Stomach (tissue), 9 donors: ENCODE measurements around the gene XPO5. TPM values are rescaled to one million over a fixed set of nuclear protein-coding genes. Genes with fewer than 3 reads are reported as not detected.

Experiments
- DNase-seq, 2 donors: peaks; one replicate each; pipeline versions ENCODE4 v3.0.0 to v3.0.0-alpha.2; 2013 to 2019
- H3K27ac ChIP-seq, 5 donors: fragments of 200-600 bp in 4 of 5; sonication (generic) in 4 of 5; one replicate each; pipeline ENCODE4 v1.5.1; 2013 to 2019; ENCODE audit warnings: mild to moderate bottlenecking in 1 of 5, moderate library complexity in 1 of 5
- H3K27me3 ChIP-seq, 3 donors: fragments of 200-600 bp; sonication (generic); one replicate each; pipeline ENCODE4 v1.5.1; 2017 to 2019; ENCODE audit warnings: mixed run types in 1 of 3
- H3K36me3 ChIP-seq, 4 donors: fragments of 200-600 bp; sonication (generic); 1 replicate in 3 of 4; 2 replicates in 1 of 4; pipeline ENCODE4 v1.5.1; 2016 to 2019
- H3K4me1 ChIP-seq, 4 donors: fragments of 200-600 bp; sonication (generic); one replicate each; pipeline ENCODE4 v1.5.1; 2016 to 2019
- H3K4me3 ChIP-seq, 4 donors: fragments of 200-600 bp; sonication (generic) in 3 of 4; one replicate each; pipeline ENCODE4 v1.5.1; 2016 to 2019; ENCODE audit warnings: mild to moderate bottlenecking in 1 of 4
- H3K9me3 ChIP-seq, 4 donors: fragments of 200-600 bp; sonication (generic); one replicate each; pipeline ENCODE4 v1.5.1; 2016 to 2019
- EP300 ChIP-seq: sonication (generic); formaldehyde crosslinking; IDR thresholded peaks from one replicate; pipeline ENCODE4 v1.6.1; 2017; ENCODE audit warnings: antibody characterized with exemption
- POLR2A ChIP-seq, 4 donors: fragments of 450-650 bp; IDR thresholded peaks; one replicate each; pipeline ENCODE4 v1.6.1; 2016; ENCODE audit warnings: antibody characterized with exemption in 4 of 4, control low read depth in 2 of 4, mild to moderate bottlenecking in 1 of 4, moderate library complexity in 1 of 4
- POLR2AphosphoS5 ChIP-seq, 3 donors: sonication (generic); formaldehyde crosslinking; IDR thresholded peaks; one replicate each; pipeline ENCODE4 v1.6.1; 2016; ENCODE audit warnings: antibody characterized with exemption in 3 of 3
- WGBS, 5 donors: extraction: QIAGEN DNeasy Blood & Tissue Kit in 3 of 5; methylation state at CpG; one replicate each; pipeline versions ENCODE4 v1.1.5 to v1.1.7; 2013 to 2018; 5-methylcytosine and 5-hydroxymethylcytosine counted together
- intact Hi-C: fragments of 100-400 bp; cut with DNase I; formaldehyde crosslinking; loops from one replicate; pipeline ENCODE4 v1.15.1; 2023; ENCODE audit warnings: low total_unique reads
- polyA plus RNA-seq, 3 donors: library from polyadenylated mRNA; stranded (reverse); fragments of 200-250 nt; gene quantifications; one replicate each; pipeline ENCODE4 v1.2.3, GENCODE V29; 2013
- total RNA-seq, 5 donors: library from RNA; depleted of rRNA; stranded (reverse); fragments of >200 nt; gene quantifications; one replicate each; pipeline versions ENCODE4 v1.1.0 to v1.2.3, GENCODE V29; 2014 to 2016
- TF ChIP-seq, protein P1 (sequence below), 7 experiments: fragments of 450-650 bp in 4 of 7; fragments of 200-600 bp in 3 of 7; sonication (generic) in 3 of 7; IDR thresholded peaks; one replicate each; pipeline ENCODE4 v1.5.1; 2016 to 2019; ENCODE audit warnings: antibody characterized with exemption in 7 of 7, control low read depth in 2 of 7, mild to moderate bottlenecking in 1 of 7
- donor health status: healthy with polysubstance abuse.
- donor health status: Bipolar disorder and iron deficiency.
- donor health status: healthy.

XPO5 gene
- total and polyA plus RNA-seq, 8 donors = 4.6 to 46.1 (median 19.0) TPM

GRCh38 chr6:43516367-43516696 is 59.5 kb downstream of the XPO5 start:
- Histone ChIP-seq H3K27ac (peak overlapping the region; percentile 86 to 93 (median 87)), H3K9me3 (no peaks in the 10 kb centered on the region), H3K36me3 (peaks cover 53 to 70% (median 65%) of the 10 kb centered on the region in 4 donors), H3K4me1 (peaks cover 29 to 58% (median 49%) of the 10 kb centered on the region in 4 donors), H3K4me3 (peak overlapping the region; percentile 75 to 98 (median 94)), H3K27me3 (no peaks in the 10 kb centered on the region)
- TF ChIP-seq EP300 (no peak), POLR2A (IDR thresholded peaks at IDR 0.05) (no peak)
- TF ChIP-seq, protein P1, sequence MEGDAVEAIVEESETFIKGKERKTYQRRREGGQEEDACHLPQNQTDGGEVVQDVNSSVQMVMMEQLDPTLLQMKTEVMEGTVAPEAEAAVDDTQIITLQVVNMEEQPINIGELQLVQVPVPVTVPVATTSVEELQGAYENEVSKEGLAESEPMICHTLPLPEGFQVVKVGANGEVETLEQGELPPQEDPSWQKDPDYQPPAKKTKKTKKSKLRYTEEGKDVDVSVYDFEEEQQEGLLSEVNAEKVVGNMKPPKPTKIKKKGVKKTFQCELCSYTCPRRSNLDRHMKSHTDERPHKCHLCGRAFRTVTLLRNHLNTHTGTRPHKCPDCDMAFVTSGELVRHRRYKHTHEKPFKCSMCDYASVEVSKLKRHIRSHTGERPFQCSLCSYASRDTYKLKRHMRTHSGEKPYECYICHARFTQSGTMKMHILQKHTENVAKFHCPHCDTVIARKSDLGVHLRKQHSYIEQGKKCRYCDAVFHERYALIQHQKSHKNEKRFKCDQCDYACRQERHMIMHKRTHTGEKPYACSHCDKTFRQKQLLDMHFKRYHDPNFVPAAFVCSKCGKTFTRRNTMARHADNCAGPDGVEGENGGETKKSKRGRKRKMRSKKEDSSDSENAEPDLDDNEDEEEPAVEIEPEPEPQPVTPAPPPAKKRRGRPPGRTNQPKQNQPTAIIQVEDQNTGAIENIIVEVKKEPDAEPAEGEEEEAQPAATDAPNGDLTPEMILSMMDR (IDR thresholded peaks at IDR 0.05) = no peak
- intact Hi-C loops = no loop called here
- WGBS, 5 donors = 0 to 1% (median 1%) methylated on average over 7 to 10 of the region's 10 CpGs
- DNase-seq = no peak

DNA sequence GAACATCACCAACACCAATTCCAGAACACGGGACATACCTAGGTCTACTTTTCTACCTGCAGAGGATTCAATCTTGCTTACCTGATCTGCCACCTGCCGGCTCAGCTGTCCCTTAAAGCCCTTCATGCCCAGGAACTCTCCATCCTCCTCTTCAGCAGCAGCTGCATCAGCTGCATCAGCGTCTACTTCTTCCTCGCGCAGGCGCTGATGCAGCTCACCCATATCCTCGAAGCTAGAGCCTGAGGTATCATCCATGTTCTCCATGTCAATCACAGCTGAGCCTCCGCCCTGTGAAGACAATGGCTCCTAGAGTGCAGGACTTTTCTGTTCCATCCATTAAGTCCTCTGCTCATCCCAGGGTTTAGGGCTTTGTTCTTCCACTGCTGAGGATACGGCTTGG is 60.0 kb downstream of the XPO5 start:
- 43 to 64% (median 59%) methylated on average over 9 of the region's 9 CpGs for WGBS, 5 donors
- Histone ChIP-seq H3K27me3 (no peaks in the 10 kb centered on the region), H3K27ac (peak overlapping the region in 4 of 5 donors; percentile 86 to 93 (median 88)), H3K9me3 (no peaks in the 10 kb centered on the region), H3K36me3 (peaks cover 50 to 70% (median 65%) of the 10 kb centered on the region in 4 donors), H3K4me3 (peak overlapping the region; percentile 75 to 98 (median 94)), H3K4me1 (peaks cover 33 to 63% (median 53%) of the 10 kb centered on the region in 4 donors)
- TF ChIP-seq EP300 (no peak), POLR2A (IDR thresholded peaks at IDR 0.05) (no peak), POLR2AphosphoS5 (IDR thresholded peaks at IDR 0.05) (no peak)
- TF ChIP-seq, protein P1 (IDR thresholded peaks at IDR 0.05) = no peak
- DNase-seq = no peak
- intact Hi-C loops = no loop called here

DNA sequence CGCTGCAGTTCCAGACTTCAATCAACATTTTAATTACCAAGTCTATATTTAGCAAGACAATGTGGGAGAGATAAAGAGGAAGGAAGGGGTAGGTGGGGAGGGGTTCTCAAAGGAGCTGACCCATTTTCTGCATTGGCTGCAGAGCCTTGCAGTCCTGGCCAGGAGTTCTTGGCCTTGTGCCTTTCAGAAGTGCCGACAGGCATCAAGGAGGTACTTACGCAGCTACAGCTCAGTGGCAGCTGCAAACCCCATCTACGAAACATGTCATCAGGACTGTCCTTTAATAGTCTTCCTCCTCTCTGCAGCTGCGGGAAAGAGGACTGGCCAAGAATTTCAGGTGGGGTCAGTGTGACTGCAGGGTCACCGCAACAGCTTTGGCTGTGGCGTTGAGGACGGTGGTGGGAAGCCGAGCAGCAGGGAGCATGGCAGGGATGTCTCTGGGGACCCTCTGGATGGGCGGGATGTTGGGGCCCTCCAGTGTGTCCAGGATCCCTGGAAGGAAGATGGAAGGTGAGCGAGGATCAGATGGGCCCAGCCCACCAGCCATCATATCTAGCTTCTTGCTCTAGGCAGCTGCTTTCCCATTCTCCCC is 63.9 kb downstream of the XPO5 start:
- Histone ChIP-seq H3K27me3 (peaks cover 0 to 28% (median 11%) of the 10 kb centered on the region in 3 donors), H3K9me3 (no peaks in the 10 kb centered on the region), H3K27ac (peak overlapping the region in 3 of 5 donors; percentile 81 to 83 (median 81)), H3K36me3 (peaks cover 34 to 52% (median 48%) of the 10 kb centered on the region in 4 donors), H3K4me1 (peaks cover 37 to 66% (median 56%) of the 10 kb centered on the region in 4 donors), H3K4me3 (no peak overlapping the region)
- 81 to 86% (median 84%) methylated on average over 11 of the region's 11 CpGs for WGBS, 5 donors
- intact Hi-C loops = no loop called here
- TF ChIP-seq POLR2A (IDR thresholded peaks at IDR 0.05) (no peak), EP300 (no peak), POLR2AphosphoS5 (IDR thresholded peaks at IDR 0.05) (no peak)
- TF ChIP-seq, protein P1 (IDR thresholded peaks at IDR 0.05) = no peak
- no peak for DNase-seq

DNA sequence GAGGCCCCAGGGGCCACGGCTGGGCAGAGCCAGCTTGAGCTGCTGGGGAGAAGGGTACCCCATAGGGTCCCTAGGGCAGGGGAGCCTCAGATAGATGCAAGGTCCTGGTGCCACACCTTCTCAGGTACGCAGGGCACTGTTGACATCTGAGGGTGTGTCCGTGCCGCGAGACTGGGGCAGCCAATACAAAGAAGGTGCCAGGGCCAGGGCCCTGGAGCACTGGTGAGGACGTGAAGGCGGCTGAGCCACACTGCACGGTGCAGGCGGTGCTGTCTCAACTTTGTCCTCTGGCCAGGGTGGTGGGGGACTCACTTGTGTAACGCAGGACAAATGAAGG is 65.0 kb downstream of the XPO5 start:
- intact Hi-C loops = no loop called here
- DNase-seq = peak; percentile 73 to 82
- Histone ChIP-seq H3K27me3 (peaks cover 0 to 28% (median 11%) of the 10 kb centered on the region in 3 donors), H3K4me1 (peaks cover 38 to 68% (median 57%) of the 10 kb centered on the region in 4 donors), H3K4me3 (peak overlapping the region; percentile 73 to 89 (median 77)), H3K9me3 (no peaks in the 10 kb centered on the region), H3K27ac (peak overlapping the region; percentile 81 to 89 (median 83)), H3K36me3 (peaks cover 34 to 53% (median 52%) of the 10 kb centered on the region in 4 donors)
- no peak for TF ChIP-seq EP300
- TF ChIP-seq POLR2AphosphoS5 (IDR thresholded peaks at IDR 0.05) = peak in 1 of 3 donors; percentile 11
- 19 to 52% (median 34%) methylated on average over 2 to 10 of the region's 10 CpGs for WGBS, 5 donors
